ENCODE measurements around the gene CTNND2.

DNA sequence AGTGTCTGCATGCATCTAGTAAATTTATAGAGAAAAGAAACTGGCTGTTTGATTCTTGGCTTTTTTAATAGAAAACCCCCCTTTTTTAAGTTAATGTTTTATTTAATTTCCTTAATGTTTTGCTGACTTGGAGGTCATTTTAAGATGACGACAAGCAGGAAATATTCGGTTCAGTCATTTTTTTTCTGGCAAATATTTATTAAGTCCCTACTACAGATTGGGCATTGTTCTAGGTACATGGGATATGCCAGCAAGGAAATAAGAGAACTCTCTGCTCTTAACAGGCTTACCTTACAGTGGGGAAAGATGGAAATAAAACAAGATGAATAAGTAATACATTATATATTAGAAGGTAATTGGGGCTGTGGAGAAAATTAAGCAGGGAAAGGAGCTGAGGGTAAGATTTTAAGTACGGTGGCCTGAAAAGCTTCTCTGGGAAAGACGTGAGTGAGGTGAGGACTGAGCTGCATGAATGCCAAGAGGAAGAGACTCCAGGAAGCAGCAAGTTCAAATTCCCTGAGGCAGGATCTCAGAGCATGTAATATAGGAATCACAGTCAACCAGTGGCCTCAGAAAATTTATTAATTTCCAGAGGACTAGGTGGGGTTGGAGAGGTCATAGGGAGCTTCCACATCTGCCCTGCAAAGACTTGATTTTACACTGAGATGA is 827.2 kb downstream of the CTNND2 start:
- no peak for TF ChIP-seq EZH2phosphoT487 (IDR thresholded peaks at IDR 0.05; ENCODE audit: low read length)
- TF ChIP-seq CTCF (IDR thresholded peaks at IDR 0.05; ENCODE audit: low read length): no peak
- TF ChIP-seq EZH2 (optimal IDR thresholded peaks at IDR 0.05; ENCODE audit: low read depth, low read length): no peak
